Head of caudate nucleus (tissue), 42 donors: ENCODE data around the gene SORBS1.
A peak's percentile ranks its signal among the peaks of the same experiment; 100 is the strongest.

Source experiments
- DNase-seq, 42 donors: peaks; one replicate each; pipeline versions ENCODE4 v3.0.0 to v3.0.0-alpha.2; 2020 to 2021; ENCODE audit warnings: mixed read lengths in 7 of 42
- intact Hi-C: fragments of 100-400 bp; cut with DNase I; formaldehyde crosslinking; loops from one replicate; pipeline ENCODE4 v1.15.0; 2022

The SORBS1 gene

GRCh38 chr10:95304976-95305375 lies 256.2 kb downstream of the SORBS1 start:
- intact Hi-C loops, result no loop called here
- no peak for DNase-seq

- no peak for DNase-seq
- intact Hi-C loops, result no loop called here
Measured at GRCh38 chr10:95304463-95304862, 256.7 kb downstream of the SORBS1 start.

- DNase-seq, result no peak
- intact Hi-C loops, result no loop called here
Measured at GRCh38 chr10:95303950-95304349, 257.2 kb downstream of the SORBS1 start.

- intact Hi-C loops, result no loop called here
- DNase-seq, result no peak
Measured at GRCh38 chr10:95303535-95303934, 257.6 kb downstream of the SORBS1 start.

GRCh38 chr10:95300022-95300539 lies 261.1 kb downstream of the SORBS1 start:
- DNase-seq, result no peak
- intact Hi-C loops, result no loop called here

GRCh38 chr10:95297402-95297801 lies 263.8 kb downstream of the SORBS1 start:
- no peak for DNase-seq
- intact Hi-C loops, result no loop called here

GRCh38 chr10:95296764-95297163 lies 264.4 kb downstream of the SORBS1 start:
- DNase-seq, result no peak
- intact Hi-C loops, result no loop called here

GRCh38 chr10:95295031-95295755 lies 266.0 kb downstream of the SORBS1 start:
- intact Hi-C loops, result no loop called here
- DNase-seq, result peak in 1 of 42 donors; percentile 39

- intact Hi-C loops, result no loop called here
- no peak for DNase-seq
Measured at GRCh38 chr10:95293631-95294030, 267.5 kb downstream of the SORBS1 start.

GRCh38 chr10:95291365-95292039 lies 269.7 kb downstream of the SORBS1 start:
- intact Hi-C loops, result no loop called here

GRCh38 chr10:95290461-95291364 lies 270.5 kb downstream of the SORBS1 start, which contains the start of gene PDLIM1:
Gene PDLIM1, minus strand, starts transcription at chr10:95291003. Its CDS starts 88 bp downstream, at chr10:95290915.
- intact Hi-C loops, result no loop called here
- DNase-seq, result no peak

More at GRCh38 chr10:95291365-95292039, 269.7 kb downstream of the SORBS1 start:
- no peak for DNase-seq

- intact Hi-C loops, result no loop called here
- no peak for DNase-seq
Measured at GRCh38 chr10:95289921-95290421, 271.2 kb downstream of the SORBS1 start.

GRCh38 chr10:95289003-95289920 lies 271.9 kb downstream of the SORBS1 start:
- intact Hi-C loops, result no loop called here
- DNase-seq, result no peak

GRCh38 chr10:95288303-95288702 lies 272.9 kb downstream of the SORBS1 start:
- DNase-seq, result no peak
- intact Hi-C loops, result no loop called here

GRCh38 chr10:95287281-95287680 lies 273.9 kb downstream of the SORBS1 start:
- intact Hi-C loops, result no loop called here
- DNase-seq, result no peak

- no peak for DNase-seq
- intact Hi-C loops, result no loop called here
Measured at GRCh38 chr10:95286707-95287106, 274.5 kb downstream of the SORBS1 start.

- intact Hi-C loops, result no loop called here
- DNase-seq, result no peak
Measured at GRCh38 chr10:95285556-95285955, 275.6 kb downstream of the SORBS1 start.

- DNase-seq, result no peak
- intact Hi-C loops, result no loop called here
Measured at GRCh38 chr10:95284807-95285206, 276.4 kb downstream of the SORBS1 start.
